BLaER1 treated with 17β-estradiol and CSF1 and Interleukin-3, amounts not matched to agents 10 nM and 100 nM (cell line): Measurements from ENCODE around the gene C1orf122.
A peak's percentile ranks its signal among the peaks of the same experiment; 100 is the strongest.

Source experiments
- H3K27ac ChIP-seq, 11 experiments: shearing (Covaris generic); formaldehyde crosslinking; 2 replicates each; pipeline ENCODE4 v1.8.1; 2022
- H3K27me3 ChIP-seq, 11 experiments: shearing (Covaris generic); formaldehyde crosslinking; 2 replicates each; pipeline ENCODE4 v1.8.1; 2022
- H3K36me3 ChIP-seq, 11 experiments: shearing (Covaris generic); formaldehyde crosslinking; 2 replicates each; pipeline ENCODE4 v1.8.1; 2022
- H3K4me1 ChIP-seq, 10 experiments: shearing (Covaris generic); formaldehyde crosslinking; 2 replicates each; pipeline ENCODE4 v1.8.1; 2022
- H3K4me2 ChIP-seq, 11 experiments: shearing (Covaris generic); formaldehyde crosslinking; 2 replicates each; pipeline ENCODE4 v1.8.1; 2022
- H3K4me3 ChIP-seq, 10 experiments: shearing (Covaris generic); formaldehyde crosslinking; 2 replicates each; pipeline ENCODE4 v1.8.1; 2022
- H3K9ac ChIP-seq, 11 experiments: shearing (Covaris generic); formaldehyde crosslinking; 2 replicates each; pipeline ENCODE4 v1.8.1; 2022
- H3K9me3 ChIP-seq, 11 experiments: shearing (Covaris generic); formaldehyde crosslinking; replicated peaks in 1 of 11; 2 replicates each; pipeline ENCODE4 v1.8.1; 2022
- H4K20me1 ChIP-seq, 11 experiments: shearing (Covaris generic); formaldehyde crosslinking; 2 replicates each; pipeline ENCODE4 v1.8.1; 2022
- Cebpa-rat ChIP-seq, 11 experiments: shearing (Covaris generic); IDR thresholded peaks; 2 replicates each; pipeline ENCODE4 v1.8.1; 2022

The C1orf122 gene

DNA sequence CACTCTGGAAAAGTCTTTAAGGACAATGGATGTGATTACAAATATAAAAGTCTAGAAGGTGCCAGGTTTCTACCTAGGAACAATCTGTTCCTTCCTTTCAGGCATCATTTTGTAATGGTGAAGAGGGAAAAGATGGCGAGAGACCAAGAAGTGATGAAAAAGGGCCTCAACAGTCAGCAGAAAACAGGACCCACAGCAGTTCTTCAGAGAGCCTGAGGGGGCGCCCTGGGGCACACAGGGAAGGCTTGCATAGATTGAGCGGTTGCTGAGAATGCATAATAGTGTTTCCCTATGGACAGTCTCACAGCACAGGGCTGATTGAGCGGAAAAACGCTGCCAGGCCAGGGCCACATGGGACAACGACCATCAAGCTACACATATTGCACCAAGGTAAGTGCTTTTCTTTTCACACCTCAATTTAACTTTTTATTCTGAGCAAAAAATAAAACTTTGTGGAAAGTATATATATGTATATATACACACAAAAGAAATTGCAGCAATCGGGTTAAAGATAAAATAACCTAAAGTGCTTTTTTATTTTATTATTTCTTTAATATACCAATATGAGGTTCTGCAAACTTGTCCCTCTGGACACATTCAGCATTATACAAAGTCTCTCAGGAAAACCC is 3.6 kb downstream of the C1orf122 start:
- H3K9me3 ChIP-seq = no peaks in the 10 kb centered on the region
- H3K4me2 ChIP-seq = peak overlapping the region in 4 of 11 experiments; percentile 94 to 98 (median 94); a peak in 6 of 22 replicates
- H4K20me1 ChIP-seq = peaks cover 13 to 71% (median 53%) of the 10 kb centered on the region in 11 experiments; a peak in 21 of 22 replicates
- H3K27ac ChIP-seq = no peak overlapping the region
- no peaks in the 10 kb centered on the region for H3K27me3 ChIP-seq
- peaks cover 23 to 46% (median 36%) of the 10 kb centered on the region in 10 experiments for H3K4me1 ChIP-seq
- H3K9ac ChIP-seq = no peak overlapping the region
- peaks cover 31 to 70% (median 51%) of the 10 kb centered on the region in 11 experiments for H3K36me3 ChIP-seq
- H3K4me3 ChIP-seq = no peak overlapping the region
- TF ChIP-seq Cebpa-rat (IDR thresholded peaks at IDR 0.05) = no peak

DNA sequence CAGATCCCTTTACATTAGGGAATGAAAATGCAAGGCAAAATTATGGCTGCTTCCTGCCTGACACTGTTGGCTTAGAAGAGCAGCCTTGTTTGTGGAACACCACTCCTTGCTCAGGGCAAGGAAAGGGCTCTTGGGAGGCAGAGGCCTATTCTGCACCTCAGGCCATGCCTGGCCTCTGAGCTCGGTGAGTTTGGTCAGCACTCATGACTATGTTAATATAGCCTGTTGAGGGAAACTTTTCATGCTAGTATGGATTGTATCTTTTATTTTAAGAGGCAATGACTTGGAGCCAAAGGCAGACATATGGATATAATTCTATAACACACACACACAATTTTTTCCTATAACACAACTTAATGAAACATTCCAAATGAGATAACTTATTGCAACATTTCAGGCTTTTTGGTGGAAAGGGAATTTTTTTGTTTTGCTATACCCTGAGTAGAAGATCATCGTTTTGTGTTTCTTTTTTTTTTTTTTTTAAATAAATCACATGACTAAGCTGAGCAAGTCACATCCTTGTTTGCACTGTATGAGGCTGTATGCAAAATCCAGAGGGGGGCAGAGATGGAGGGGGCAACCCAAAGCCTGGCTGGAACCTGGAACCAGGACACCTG is 6.0 kb downstream of the C1orf122 start:
- H3K36me3 ChIP-seq = peaks cover 43 to 83% (median 61%) of the 10 kb centered on the region in 11 experiments

DNA sequence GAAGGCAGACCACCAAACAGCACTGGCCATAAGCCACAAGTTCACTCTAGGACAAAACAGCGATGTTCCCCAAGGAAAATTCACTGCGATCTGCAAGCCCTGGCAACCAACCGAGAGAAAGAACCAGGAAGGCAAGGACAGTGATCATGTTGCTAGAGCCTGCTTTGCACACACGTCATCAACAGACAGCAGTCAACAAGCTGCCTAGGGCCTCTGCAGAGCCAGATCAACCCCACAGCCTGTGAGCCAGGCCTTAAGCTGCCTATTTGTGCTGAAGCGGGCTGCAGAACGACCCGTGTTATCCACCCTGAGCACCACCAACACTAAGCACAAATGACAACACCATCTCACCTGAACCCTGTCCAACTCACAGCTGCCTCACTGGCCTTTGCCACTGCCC is 6.7 kb downstream of the C1orf122 start:
- Histone ChIP-seq H3K4me1 (peaks cover 6 to 30% (median 19%) of the 10 kb centered on the region in 10 experiments), H3K9me3 (no peaks in the 10 kb centered on the region), H3K27ac (no peak overlapping the region), H3K9ac (no peak overlapping the region), H3K4me3 (no peak overlapping the region), H4K20me1 (peaks cover 0 to 48% (median 36%) of the 10 kb centered on the region in 11 experiments; a peak in 15 of 22 replicates), H3K4me2 (no peak overlapping the region), H3K27me3 (no peaks in the 10 kb centered on the region), H3K36me3 (peaks cover 48 to 90% (median 66%) of the 10 kb centered on the region in 11 experiments)
- no peak for TF ChIP-seq Cebpa-rat (IDR thresholded peaks at IDR 0.05)

More for the DNA sequence above, 6.0 kb downstream of the C1orf122 start:
- no peaks in the 10 kb centered on the region for H3K9me3 ChIP-seq
- H3K4me1 ChIP-seq = peaks cover 12 to 35% (median 25%) of the 10 kb centered on the region in 10 experiments
- no peak overlapping the region for H3K4me3 ChIP-seq
- no peaks in the 10 kb centered on the region for H3K27me3 ChIP-seq
- no peak overlapping the region for H3K27ac ChIP-seq
- peaks cover 0 to 53% (median 36%) of the 10 kb centered on the region in 11 experiments; a peak in 15 of 22 replicates for H4K20me1 ChIP-seq
- H3K9ac ChIP-seq = no peak overlapping the region
- no peak for TF ChIP-seq Cebpa-rat (IDR thresholded peaks at IDR 0.05)
- H3K4me2 ChIP-seq = no peak overlapping the region

DNA sequence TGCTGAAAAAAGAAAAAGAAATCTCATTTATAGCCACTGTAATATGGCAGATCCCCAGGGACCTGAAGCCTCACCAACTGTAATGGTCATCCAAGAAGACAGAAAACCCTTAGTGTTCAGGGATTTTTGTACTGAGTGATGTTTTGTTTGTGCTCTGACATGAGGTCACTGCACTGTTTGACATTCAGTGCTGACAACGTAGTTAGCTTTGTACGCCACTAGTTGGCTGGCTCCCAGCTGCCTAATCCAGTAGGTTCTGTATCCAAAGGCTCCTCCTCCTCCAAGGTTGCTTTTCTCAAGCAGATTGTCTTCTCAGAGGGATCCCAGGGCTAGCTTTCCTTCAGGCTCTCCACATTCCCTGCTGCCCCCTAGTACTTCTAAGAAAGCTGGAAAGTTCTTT is 9.9 kb downstream of the C1orf122 start:
- no peak overlapping the region for H3K4me2 ChIP-seq
- H3K9ac ChIP-seq = no peak overlapping the region
- no peaks in the 10 kb centered on the region for H3K27me3 ChIP-seq
- peaks cover 0 to 32% (median 5%) of the 10 kb centered on the region in 10 experiments; a peak in 10 of 20 replicates for H3K4me1 ChIP-seq
- peaks cover 0 to 30% (median 23%) of the 10 kb centered on the region in 11 experiments; a peak in 14 of 22 replicates for H4K20me1 ChIP-seq
- TF ChIP-seq Cebpa-rat (IDR thresholded peaks at IDR 0.05) = no peak
- H3K9me3 ChIP-seq = no peaks in the 10 kb centered on the region
- no peak overlapping the region for H3K4me3 ChIP-seq
- H3K36me3 ChIP-seq = peaks cover 74 to 100% (median 93%) of the 10 kb centered on the region in 11 experiments
- no peak overlapping the region for H3K27ac ChIP-seq

DNA sequence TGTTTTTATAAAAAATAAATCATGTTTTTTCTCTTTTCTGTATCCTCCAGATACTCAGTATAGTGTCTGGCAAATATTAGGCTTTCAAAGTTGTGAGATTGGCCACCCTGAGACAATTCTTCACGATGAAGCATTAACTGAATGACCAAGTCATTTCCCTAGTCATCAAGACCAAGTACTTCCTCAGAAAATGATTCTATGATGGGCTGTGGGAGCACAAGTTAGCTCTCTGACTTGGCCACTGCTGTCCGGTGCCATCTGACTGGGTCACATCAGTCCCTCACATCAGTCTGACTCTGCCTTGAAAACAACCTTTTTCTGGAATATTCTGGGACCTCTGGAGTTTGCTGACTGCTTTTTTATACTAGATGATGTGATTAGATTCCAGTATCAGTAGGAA is 13.9 kb downstream of the C1orf122 start:
- Histone ChIP-seq H3K4me3 (no peak overlapping the region), H3K27ac (no peak overlapping the region), H3K27me3 (no peaks in the 10 kb centered on the region), H4K20me1 (peaks cover 0 to 20% (median 0%) of the 10 kb centered on the region in 11 experiments; a peak in 4 of 22 replicates), H3K4me1 (peaks cover 0 to 71% (median 20%) of the 10 kb centered on the region in 10 experiments; a peak in 15 of 20 replicates), H3K9me3 (no peaks in the 10 kb centered on the region), H3K36me3 (peaks cover 65 to 100% (median 91%) of the 10 kb centered on the region in 11 experiments), H3K4me2 (peak overlapping the region in 1 of 11 experiments; percentile 13; a peak in 1 of 22 replicates), H3K9ac (no peak overlapping the region)
- no peak for TF ChIP-seq Cebpa-rat (IDR thresholded peaks at IDR 0.05)

DNA sequence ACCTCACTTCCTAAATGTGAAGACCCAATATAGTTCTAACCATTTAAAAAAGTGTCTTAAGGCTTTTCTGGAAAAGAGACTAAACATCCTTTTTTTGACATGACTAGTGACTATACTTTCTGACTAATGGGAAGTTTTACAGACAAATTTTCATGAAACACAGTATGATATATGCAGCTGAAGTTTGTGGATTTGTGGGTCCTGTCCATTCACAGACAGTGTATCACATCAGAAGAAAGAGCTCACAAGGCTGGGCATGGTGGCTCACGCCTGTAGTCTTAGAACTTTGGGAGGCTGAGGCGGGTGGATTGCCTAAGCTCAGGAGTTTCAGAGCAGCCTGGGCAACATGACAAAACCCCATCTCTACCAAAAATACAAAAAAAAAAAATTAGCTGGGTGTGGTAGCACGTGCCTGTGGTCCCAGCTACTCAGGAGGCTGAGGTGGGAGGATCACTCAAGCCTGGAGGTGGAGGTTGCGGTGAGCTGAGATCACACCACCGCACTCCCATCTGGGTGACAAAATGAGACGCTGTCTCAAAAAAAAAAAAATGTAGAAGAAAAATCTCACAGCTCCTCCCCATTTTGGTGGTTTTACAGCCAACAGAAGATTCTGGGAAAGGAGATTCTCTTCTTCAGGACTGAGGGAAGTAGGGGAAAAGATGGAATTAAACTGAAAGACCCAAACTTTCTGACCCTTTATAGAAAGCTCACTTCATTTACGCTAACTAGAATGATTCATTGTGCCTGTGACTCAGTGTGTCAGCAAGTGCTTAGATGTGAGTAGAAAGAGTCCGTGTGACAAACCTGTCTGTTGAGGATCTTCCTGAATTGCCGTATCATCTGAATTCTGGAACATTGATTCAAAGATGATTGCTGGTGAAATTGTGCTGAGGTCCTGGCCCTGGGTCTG is 15.6 kb downstream of the C1orf122 start:
- H3K4me2 ChIP-seq = peak overlapping the region in 3 of 11 experiments; percentile 71 to 89 (median 83); a peak in 5 of 22 replicates
- no peak for TF ChIP-seq Cebpa-rat (IDR thresholded peaks at IDR 0.05)
- peak overlapping the region in 2 of 11 experiments; percentile 3 to 7; a peak in 3 of 22 replicates for H3K27ac ChIP-seq
- no peaks in the 10 kb centered on the region for H3K27me3 ChIP-seq
- peaks cover 0 to 21% (median 0%) of the 10 kb centered on the region in 11 experiments; a peak in 4 of 22 replicates for H4K20me1 ChIP-seq
- H3K4me3 ChIP-seq = no peak overlapping the region
- H3K9ac ChIP-seq = no peak overlapping the region
- peaks cover 56 to 100% (median 88%) of the 10 kb centered on the region in 11 experiments for H3K36me3 ChIP-seq
- peaks cover 0 to 73% (median 20%) of the 10 kb centered on the region in 10 experiments; a peak in 15 of 20 replicates for H3K4me1 ChIP-seq
- no peaks in the 10 kb centered on the region for H3K9me3 ChIP-seq

DNA sequence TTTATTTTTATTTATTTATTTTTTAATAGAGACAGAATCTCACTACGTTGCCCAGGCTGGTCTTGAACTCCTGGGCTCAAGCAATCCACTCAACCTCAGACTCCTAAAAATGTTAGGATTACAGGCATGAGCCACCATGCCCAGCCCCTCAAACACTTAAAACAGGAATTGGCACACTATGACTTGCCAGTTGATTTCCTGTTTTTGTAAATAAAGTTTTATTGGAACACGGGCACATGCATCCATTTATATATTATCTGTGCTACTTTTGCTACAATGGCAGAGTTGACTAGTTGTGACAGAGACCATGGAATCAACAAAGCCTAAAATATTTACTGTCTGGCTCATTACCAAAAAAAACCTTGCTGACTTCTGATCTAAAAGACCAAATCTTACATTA is 16.4 kb downstream of the C1orf122 start:
- no peaks in the 10 kb centered on the region for H3K27me3 ChIP-seq
- peaks cover 61 to 100% (median 91%) of the 10 kb centered on the region in 11 experiments for H3K36me3 ChIP-seq
- H3K4me3 ChIP-seq = no peak overlapping the region
- no peaks in the 10 kb centered on the region for H3K9me3 ChIP-seq
- no peak overlapping the region for H3K9ac ChIP-seq
- peak overlapping the region in 3 of 11 experiments; percentile 71 to 89 (median 83); a peak in 6 of 22 replicates for H3K4me2 ChIP-seq
- no peak for TF ChIP-seq Cebpa-rat (IDR thresholded peaks at IDR 0.05)
- peaks cover 0 to 73% (median 20%) of the 10 kb centered on the region in 10 experiments; a peak in 15 of 20 replicates for H3K4me1 ChIP-seq
- H3K27ac ChIP-seq = peak overlapping the region in 1 of 11 experiments; percentile 7; a peak in 3 of 22 replicates
- H4K20me1 ChIP-seq = peaks cover 0 to 21% (median 0%) of the 10 kb centered on the region in 11 experiments; a peak in 5 of 22 replicates

DNA sequence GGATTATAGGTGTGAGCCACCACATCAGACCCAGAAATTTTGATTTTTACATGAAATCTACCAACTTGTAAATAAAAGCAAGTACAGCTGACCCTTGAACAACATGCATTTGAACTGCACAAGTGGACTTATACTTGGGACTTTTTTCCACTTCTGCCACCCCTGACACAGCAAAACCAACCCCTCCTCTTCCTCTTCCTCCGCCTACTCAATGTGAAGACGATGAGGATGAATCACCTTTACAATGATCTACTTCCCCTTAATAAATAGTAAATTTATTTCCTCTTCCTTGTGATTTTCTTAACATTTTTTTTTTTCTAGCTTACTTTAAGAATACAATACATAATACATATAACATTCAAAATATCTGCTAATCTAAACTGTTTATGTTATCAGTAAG is 17.9 kb downstream of the C1orf122 start:
- no peaks in the 10 kb centered on the region for H3K27me3 ChIP-seq
- peaks cover 0 to 21% (median 0%) of the 10 kb centered on the region in 11 experiments; a peak in 5 of 22 replicates for H4K20me1 ChIP-seq
- no peaks in the 10 kb centered on the region for H3K9me3 ChIP-seq
- H3K27ac ChIP-seq = peak overlapping the region in 7 of 11 experiments; percentile 17 to 51 (median 39); a peak in 9 of 22 replicates
- H3K4me2 ChIP-seq = peak overlapping the region in 9 of 11 experiments; percentile 15 to 89 (median 71); a peak in 17 of 22 replicates
- peaks cover 0 to 61% (median 16%) of the 10 kb centered on the region in 10 experiments; a peak in 15 of 20 replicates for H3K4me1 ChIP-seq
- peak overlapping the region in 3 of 10 experiments; percentile 16 to 25 (median 19); a peak in 3 of 20 replicates for H3K4me3 ChIP-seq
- H3K36me3 ChIP-seq = peaks cover 66 to 100% (median 92%) of the 10 kb centered on the region in 11 experiments
- no peak for TF ChIP-seq Cebpa-rat (IDR thresholded peaks at IDR 0.05)
- H3K9ac ChIP-seq = peak overlapping the region in 3 of 11 experiments; percentile 19 to 41 (median 21); a peak in 3 of 22 replicates
